H1 (cell line): Measurements from ENCODE around the gene ADPRHL1.
"Not testable (repeated sequence)": the region's sequence is repeated elsewhere in the genome, so short reads cannot be mapped to it uniquely, and the experiment has no call there.

Experiments
- CTCF ChIP-seq, 3 experiments: IDR thresholded peaks; 1 replicate in 2 of 3; 2 replicates in 1 of 3; pipeline versions ENCODE4 v1.5.1 to v1.6.1; 2011; ENCODE audit warnings: low read length in 3 of 3, mild to moderate bottlenecking in 3 of 3, inconsistent platforms in 2 of 3, low read depth in 1 of 3, moderate library complexity in 1 of 3; ENCODE audit not compliant: insufficient read depth in 1 of 3; ENCODE audit errors: control extremely low read depth in 1 of 3
- EP300 ChIP-seq, 2 experiments: IDR thresholded peaks; 1 replicate in 1 of 2; 2 replicates in 1 of 2; pipeline ENCODE4 v1.6.1; 2011 to 2012; ENCODE audit warnings: low read depth in 2 of 2, low read length in 2 of 2, mild to moderate bottlenecking in 2 of 2, borderline replicate concordance in 1 of 2, inconsistent platforms in 1 of 2, moderate library complexity in 1 of 2
- EZH2 ChIP-seq: fragments of 200-600 bp; sonication (generic); IDR thresholded peaks from 2 replicates; pipeline ENCODE4 v1.7.1; 2012; ENCODE audit warnings: low read depth, mild to moderate bottlenecking, moderate library complexity, low read length, inconsistent platforms; ENCODE audit not compliant: severe bottlenecking
- FOSL1 ChIP-seq: IDR thresholded peaks from 2 replicates; pipeline ENCODE4 v1.6.1; 2011; ENCODE audit warnings: mild to moderate bottlenecking, low read depth, low read length, moderate library complexity; ENCODE audit not compliant: insufficient read depth
- JUN ChIP-seq: IDR thresholded peaks from 2 replicates; pipeline ENCODE4 v1.6.1; 2011; ENCODE audit warnings: low read depth, mild to moderate bottlenecking, improper control_type of control experiment, low read length
- MAX ChIP-seq: IDR thresholded peaks from 2 replicates; pipeline ENCODE4 v1.6.1; 2012; ENCODE audit warnings: inconsistent platforms
- POLR2A ChIP-seq, 2 experiments: IDR thresholded peaks; 1 replicate in 1 of 2; 2 replicates in 1 of 2; pipeline ENCODE4 v1.6.1; 2011; ENCODE audit warnings: low read depth in 2 of 2, low read length in 2 of 2, mild to moderate bottlenecking in 2 of 2; ENCODE audit errors: control extremely low read depth in 1 of 2
- POLR2AphosphoS5 ChIP-seq: IDR thresholded peaks from 2 replicates; pipeline ENCODE4 v1.6.1; 2011; ENCODE audit warnings: low read depth, low read length
- POU5F1 ChIP-seq: IDR thresholded peaks from 2 replicates; pipeline ENCODE4 v1.6.1; 2011; ENCODE audit warnings: low read depth, mild to moderate bottlenecking, low read length, moderate library complexity
- SIX5 ChIP-seq: IDR thresholded peaks from 2 replicates; pipeline ENCODE4 v1.6.1; 2011; ENCODE audit warnings: mild to moderate bottlenecking, low read depth, low read length
- TAF1 ChIP-seq: IDR thresholded peaks from 2 replicates; pipeline ENCODE4 v1.6.1; 2011; ENCODE audit warnings: mild to moderate bottlenecking, low read depth, low read length
- YY1 ChIP-seq: IDR thresholded peaks from 2 replicates; pipeline ENCODE4 v1.6.1; 2011; ENCODE audit warnings: low read depth, mild to moderate bottlenecking, low read length

- TF ChIP-seq POLR2A (IDR thresholded peaks at IDR 0.05; ENCODE audit: control extremely low read depth in 1 of 2, low read depth in 2 of 2, low read length in 2 of 2); POU5F1; MAX; CTCF (IDR thresholded peaks at IDR 0.05; ENCODE audit: control extremely low read depth in 1 of 3, insufficient read depth in 1 of 3, low read depth in 1 of 3, low read length in 3 of 3); POLR2AphosphoS5; EZH2; JUN; FOSL1; EP300 (IDR thresholded peaks at IDR 0.05; ENCODE audit: borderline replicate concordance in 1 of 2, low read depth in 2 of 2, low read length in 2 of 2); TAF1; YY1; SIX5: not testable (repeated sequence)
These were observed 81.6 kb downstream of the ADPRHL1 start for GRCh38 chr13:113371701-113372100.
